ENCODE data around the gene TWIST1.

TWIST1 gene

DNA sequence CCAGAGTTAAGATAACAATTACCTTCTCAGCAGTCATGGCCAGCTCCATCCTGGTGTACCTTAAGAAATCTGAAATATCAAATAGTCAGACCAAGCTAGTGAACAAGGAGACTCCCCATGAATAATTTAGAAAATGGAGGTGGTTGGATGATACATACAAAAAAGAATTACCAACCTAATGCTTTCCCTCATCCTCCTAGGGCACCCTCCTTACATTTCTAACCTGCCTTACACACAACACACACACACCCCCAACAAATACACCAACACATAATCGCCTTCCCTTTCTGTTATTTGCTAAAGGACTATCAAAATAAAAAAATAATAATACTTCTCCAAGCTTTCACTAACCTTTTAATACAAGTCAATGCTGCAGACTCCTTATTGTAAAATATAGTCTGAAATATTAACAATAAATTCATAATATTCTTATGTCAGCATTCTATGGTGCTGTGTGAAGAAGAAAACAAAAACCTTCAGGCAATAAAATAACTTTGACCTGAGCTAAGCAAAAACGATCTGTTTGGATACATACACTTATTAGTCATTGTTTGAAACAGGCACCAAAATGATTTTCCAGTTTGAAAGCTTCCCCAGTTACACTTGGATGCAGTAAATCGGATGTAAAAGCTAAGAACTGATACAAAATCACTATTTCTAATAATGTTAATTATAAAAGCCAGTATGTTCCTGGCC lies 3.4 kb downstream of the TWIST1 start:
- DNase-seq (ENCODE audit: low read depth in 2 of 3, low spot score in 1 of 3) = no peak

DNA sequence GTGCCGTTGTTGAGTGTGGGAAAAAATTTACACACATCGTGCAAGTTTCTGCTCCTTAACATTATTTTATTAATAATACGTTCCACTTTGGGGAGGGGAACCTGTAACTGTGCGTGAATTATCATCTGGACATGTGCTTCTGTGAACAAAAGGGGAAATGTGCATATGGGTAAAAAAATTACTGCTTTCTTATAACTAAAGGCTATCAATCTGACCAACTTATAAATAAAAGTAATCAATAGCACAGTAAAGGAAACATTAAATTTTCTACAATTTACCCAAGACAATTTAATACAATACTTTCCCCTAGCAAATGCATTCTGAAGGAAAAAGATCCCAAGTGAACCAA lies 4.5 kb downstream of the TWIST1 start:
- no peak for DNase-seq (ENCODE audit: low read depth in 2 of 3, low spot score in 1 of 3)

DNA sequence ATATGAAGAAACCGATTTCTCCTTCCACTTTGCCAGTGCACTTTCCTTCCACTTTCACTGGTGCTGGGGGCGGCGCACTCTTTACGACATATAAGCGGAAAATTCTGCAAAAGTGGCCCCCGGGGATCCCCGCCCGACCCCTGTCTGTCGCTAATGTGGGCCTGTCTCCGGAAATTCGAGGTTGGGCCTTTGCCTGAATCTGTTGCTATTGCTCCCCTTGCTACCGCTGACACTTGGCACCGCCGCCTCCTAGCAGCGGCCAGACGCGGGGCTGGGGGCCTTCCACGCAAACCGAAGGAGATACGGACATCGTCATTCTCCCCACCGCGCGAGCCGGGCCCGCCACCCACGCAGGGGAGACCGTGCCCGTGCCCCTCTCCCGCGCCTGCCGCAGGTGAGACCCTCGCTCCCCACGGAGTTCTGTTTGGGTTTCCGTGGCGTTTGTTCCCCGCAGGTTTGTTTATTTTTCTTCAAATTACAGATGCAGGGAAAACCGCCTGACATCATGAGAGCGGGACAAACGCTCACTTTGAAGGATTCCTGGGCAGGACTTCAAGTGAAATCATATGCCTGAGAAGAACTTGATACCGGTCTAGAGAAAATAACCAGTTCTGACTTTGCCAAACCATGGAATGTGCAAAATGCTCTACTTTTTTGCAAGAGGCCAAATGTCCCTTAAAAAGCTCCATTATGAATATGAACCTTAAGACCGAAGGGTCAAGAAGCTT lies 5.0 kb downstream of the TWIST1 start:
- no peak for DNase-seq (ENCODE audit: low read depth in 2 of 3, low spot score in 1 of 3)

DNA sequence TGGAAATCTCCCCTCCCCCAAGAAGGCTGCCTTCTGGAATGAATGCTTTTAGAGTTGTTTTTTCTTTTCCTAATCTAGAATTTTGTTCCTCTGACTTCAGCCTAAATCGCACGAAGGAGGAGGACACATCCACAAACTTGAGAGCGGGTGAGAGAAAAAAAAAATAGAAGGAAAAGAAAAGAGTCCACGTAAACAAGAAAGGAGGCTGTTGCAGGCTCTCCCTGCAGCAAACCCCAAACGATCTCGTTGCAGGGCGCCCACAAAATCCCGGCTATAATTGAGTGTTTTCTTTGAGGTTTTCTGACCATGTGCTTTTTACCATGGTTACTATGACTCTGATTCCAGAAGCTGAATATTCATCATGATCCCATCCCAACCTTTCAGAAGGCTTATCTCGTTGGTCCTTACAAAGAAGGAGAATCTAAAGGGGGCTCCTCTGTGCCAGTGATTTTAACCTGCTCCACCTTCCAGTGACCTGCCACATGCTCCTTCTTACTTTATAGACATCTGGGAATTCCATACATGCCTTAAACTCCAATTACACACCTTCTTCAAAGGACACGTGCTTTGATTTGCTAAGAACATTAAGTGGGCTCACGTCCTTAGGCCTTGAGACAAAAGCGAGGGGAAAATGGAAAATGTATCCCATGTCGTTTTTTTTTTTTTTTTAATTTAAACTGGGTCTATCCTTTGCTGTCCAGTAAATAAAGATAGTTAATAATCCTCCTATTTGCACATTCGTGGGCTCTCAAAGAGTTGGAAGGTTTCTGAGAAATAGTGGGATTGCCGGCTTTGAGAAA lies 5.8 kb downstream of the TWIST1 start:
- no peak for DNase-seq (ENCODE audit: low read depth in 2 of 3, low spot score in 1 of 3)

DNA sequence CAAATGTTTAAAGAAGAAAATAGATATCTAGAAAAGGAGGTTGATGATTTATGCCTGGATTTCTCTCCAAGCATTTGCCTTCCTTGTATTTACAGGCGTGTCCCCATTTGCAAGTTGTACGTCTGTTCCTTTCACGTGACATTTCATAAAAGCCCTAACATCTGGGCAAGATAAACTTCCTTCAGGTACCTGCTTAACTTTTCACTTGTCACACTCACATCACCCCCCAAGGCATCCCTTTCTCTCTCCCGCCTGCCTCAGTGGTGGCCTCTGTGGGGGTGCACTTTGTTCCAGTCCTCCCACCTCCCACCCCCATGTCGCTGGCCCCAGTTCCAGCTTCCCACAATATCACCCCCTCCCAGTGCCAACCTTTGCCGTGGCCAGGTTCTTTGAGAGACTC lies 6.7 kb downstream of the TWIST1 start:
- no peak for DNase-seq (ENCODE audit: low read depth in 2 of 3, low spot score in 1 of 3)

DNA sequence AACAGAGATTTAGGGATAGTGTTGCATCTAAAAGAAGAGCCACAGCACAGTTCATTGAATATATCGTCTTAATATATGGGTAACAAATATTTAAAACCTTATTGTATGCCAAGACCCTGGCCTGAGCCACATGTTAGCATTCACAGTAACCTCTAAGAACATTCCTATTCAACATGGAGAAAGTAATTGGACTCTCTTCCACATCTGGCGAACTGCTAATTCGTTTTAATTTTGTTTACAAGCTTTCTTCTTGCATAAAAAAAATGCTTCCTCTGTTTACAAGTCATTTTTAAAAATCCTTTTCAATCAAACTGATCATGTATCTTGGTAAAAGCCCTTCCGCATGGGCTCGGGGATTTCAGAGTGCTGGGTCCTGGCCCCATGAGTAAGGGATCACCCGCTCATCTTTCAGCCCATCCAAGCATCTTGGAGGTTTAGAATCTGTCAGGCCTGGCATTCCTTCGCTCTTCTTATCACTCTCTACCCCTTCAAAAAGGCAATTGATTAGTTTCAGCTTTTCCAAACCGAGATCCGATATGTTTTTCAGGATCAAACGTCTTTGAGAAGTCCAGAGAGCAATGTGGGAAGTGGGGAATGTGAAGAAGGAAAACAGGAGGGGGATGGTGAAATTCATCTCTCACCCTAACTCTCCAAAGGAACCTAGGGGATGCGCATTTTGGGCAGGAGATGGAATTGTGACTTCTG lies 7.3 kb downstream of the TWIST1 start:
- DNase-seq (ENCODE audit: low read depth in 2 of 3, low spot score in 1 of 3) = no peak

DNA sequence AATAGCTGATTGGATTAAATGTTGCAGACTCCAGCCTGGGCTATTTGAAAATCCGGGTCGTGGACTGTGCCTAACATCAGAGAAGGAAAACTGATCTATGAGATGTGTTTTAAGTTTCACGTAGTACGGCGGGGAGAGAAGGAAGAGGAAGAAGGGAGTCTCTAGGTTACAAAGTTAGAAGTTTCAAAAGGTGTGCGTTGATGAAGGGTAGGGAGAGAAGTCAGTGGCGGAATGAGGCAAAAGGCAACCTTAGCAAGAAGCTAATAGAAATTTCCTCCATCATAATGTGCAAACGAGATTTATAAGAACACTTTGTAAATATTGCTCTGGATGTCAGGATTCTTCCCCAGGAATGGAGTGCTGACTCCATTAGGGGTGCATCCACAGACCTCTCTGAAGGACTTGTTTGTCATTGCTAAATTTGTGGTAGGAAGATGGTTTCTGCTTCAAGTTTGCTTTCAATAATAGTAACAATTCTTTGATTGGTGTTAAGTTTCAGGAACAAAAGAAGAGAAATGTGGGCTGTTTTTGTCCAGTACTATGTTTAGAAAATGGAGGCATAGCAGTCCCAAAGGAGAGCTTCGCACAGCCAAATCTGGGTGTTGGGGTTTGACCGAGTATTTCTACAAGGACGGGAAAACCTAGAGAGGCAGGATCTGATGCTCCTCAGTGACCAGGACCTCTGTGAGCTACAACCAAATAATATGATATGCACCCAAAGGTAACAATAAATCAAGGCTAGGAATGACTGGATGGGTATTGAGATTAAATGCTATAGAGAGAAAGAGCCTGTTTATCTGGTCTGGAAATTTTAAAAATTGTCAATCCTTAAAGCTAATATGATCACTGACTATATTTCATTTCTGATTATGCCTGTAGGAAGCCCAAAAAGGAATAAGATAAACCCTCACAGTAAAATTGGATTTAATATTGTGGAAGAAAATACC lies 8.2 kb downstream of the TWIST1 start:
- no peak for DNase-seq (ENCODE audit: low read depth in 2 of 3, low spot score in 1 of 3)

DNA sequence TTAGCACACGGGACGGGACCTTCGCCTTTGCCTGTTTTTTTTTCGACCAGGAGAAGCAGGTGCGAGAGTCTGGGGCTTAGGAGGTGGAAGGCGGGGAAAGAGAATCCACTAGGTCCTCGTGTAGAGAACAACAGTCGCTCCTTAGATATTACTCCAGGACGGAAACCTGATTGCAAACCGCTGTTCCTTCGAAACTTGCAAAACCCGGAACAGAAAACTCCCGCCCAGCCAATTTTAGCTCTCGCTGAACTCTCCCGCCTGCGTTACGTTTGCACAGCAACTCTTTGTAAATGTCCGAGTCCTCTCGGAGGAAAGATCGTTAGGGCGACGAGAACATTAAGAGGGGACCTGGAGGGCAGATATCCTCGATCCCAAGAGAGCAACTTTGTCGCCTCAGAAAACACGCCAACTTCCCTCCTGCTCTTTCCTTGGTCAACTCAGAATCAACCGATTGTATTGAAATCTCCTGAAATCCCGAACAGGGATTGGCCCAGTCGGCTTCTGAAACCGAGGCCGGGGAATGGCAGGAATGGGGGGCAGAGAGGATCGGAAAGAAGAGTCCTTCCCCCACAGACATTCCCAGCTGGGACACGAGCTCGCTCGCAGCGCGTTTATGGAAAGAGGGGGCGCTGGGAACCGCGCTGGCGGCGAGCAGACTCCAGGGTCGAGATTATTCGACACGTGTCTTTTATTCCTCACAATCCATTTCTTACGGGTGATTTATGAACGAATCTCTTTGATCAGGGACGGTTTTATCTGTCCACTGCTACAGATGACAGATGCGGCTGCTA lies 9.9 kb downstream of the TWIST1 start:
- no peak for DNase-seq (ENCODE audit: low read depth in 2 of 3, low spot score in 1 of 3)

DNA sequence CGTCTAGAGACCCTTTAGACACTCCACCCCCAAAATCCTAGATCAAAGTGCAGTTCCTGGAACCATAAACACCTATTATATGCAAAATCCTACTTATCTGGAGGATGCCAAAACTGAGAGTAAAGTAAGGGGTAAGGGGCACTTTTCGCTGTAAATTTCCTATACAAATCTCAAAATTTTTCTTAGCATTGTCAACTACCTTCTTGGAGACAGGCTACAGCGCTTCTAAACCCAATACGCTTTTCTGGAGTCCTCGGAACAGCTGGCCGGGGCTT lies 10.4 kb downstream of the TWIST1 start:
- DNase-seq (ENCODE audit: low read depth in 2 of 3, low spot score in 1 of 3) = no peak

DNA sequence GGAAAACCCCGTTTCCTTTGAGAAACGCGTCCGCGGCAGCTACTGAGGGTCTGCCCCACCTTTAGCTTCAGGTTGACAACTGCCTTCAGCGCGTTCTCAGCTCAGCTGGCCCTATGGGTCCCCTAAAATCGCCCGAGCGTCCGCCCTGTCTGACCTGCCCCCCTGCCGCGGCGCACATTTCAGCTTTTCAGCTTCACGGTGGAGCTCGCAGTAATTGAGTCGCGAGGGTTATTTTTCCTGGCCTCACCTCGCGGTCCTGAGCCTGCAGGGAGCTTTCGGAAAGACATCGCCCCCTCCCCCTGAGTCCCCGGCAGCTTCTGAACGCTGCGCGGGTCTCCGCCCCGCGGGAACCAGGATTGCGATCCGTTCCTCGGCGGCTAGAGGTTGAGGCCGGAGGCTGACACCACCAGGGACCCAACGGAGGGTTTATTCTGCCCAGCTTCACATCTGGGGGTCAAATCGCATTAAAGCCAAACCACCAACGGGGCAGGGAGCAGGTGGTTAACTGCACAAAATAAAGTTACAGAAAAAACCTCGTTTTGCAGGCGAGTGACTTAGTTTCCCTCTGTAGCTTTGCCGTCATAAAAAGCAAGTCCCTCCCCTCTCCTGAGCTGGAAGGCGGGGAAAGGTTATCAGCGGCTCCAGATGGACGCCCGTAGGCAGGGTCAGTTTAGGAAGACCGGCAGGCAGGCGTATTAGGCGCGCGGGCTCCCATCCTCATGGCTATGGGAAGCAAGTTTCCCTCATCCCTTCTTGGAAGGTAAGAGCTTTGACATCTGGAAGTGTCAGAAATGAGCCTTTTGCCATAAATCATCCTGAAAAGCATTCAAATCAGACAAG lies 11.0 kb downstream of the TWIST1 start:
- no peak for DNase-seq (ENCODE audit: low read depth in 2 of 3, low spot score in 1 of 3)

DNA sequence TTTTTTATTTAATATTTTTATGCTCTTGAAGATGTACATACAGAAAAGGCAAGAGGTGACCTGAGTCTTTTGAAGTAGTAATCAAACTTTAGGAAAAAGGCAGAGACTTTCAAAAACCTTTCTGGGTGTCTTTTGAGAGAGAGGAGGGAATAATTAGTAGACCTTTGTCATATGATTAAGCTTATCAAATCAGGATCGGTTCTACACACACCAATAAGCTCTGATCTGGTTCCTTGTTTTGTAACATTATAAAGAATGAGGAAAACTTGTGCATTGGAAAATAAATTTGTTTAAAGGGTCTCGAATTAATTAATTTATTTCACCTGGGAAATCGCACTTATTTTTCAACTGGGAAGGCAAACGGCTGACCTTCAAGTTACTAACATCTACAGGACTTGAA lies 11.9 kb downstream of the TWIST1 start:
- DNase-seq (ENCODE audit: low read depth in 2 of 3, low spot score in 1 of 3) = no peak

DNA sequence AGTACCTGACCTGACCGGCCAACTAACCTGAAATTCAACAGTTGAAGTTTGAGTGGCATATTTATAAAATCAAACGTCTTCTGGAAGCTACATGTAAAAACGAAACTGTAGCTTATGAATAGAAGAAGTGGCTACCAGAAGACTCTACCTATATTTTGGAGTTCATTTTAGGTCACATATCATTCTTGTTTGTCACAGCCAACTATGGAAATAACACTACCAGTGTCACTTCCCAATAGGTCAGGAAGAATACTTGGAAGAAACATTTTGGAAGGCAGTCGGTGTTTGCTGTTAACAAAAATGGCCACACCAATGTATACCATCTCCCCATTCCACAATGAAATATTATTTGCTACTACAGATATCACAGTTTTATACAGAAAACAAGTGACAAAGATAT lies 12.6 kb downstream of the TWIST1 start:
- no peak for DNase-seq (ENCODE audit: low read depth in 2 of 3, low spot score in 1 of 3)

DNA sequence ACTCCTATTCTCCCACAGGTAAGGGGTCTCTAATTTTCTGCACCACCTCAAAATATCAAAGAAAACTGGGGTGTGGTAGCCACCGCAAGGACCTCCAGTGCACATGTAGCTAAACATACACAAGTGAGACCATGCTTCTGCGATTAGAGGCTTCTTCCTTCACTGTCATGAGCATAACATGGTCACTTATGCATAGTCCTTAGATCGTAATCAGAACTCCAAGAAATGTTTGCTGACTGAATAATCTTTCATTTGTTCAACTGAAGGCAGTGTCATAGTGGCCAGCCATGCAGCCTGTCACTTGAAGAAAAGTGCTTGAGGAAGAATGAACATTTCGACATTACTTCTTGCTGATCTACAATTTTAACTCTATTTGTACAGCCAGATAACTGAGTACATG lies 14.6 kb downstream of the TWIST1 start:
- DNase-seq (ENCODE audit: low read depth in 2 of 3, low spot score in 1 of 3) = no peak

DNA sequence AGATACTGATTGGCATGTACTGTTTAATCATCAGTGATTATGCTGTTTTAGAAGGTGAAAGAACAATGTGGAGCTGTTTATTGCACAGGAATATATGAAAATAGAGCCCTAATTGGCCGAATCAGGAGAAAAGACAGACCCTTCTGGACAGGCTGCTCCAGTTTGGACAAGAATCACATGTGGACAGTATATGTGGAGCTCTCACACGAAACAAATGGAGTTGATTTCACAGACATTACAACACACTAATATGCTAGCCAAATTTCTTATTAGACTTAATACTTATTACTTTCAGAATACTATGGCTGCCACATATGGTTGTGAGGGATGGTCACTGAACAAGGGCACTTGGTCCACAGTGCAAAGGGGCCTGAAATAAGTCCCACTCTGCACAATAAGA lies 15.5 kb downstream of the TWIST1 start:
- DNase-seq (ENCODE audit: low read depth in 2 of 3, low spot score in 1 of 3) = no peak

DNA sequence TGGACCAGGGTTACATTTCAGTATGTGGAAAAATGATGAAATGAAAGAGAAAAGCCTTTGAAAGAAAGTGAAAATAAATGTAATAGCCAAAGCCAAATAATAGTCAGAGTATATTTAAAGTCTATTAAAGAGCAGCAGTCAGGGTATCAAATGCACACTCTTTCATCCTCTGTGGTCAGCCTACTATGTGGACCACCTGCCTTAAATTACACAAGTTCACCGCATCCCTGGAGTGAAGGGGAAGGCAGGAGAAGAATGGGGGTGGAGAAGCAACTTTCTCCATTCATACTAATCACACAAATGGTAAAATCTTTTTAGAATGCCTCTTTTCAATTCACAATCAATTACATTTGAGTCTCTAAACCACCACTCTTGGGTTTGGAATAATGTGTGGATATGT lies 16.0 kb downstream of the TWIST1 start:
- no peak for DNase-seq (ENCODE audit: low read depth in 2 of 3, low spot score in 1 of 3)

DNA sequence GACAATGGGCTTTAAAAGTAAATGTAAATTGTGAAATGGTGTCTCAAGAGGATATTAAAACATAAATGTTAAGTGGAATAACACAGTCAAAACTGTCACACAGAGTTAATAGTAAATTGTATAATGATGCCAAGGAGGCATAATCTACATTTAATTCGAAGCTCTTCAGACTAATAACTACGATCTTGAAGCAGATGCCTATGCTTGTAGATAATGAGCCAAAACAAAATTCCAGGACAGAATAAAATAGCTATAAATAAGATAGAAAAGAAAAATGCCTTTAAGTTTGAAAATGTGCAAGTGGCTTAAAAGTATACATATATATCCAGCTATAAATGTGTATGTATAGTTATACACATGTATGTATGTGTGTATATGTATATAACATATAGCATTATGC lies 17.5 kb downstream of the TWIST1 start:
- no peak for DNase-seq (ENCODE audit: low read depth in 2 of 3, low spot score in 1 of 3)

DNA sequence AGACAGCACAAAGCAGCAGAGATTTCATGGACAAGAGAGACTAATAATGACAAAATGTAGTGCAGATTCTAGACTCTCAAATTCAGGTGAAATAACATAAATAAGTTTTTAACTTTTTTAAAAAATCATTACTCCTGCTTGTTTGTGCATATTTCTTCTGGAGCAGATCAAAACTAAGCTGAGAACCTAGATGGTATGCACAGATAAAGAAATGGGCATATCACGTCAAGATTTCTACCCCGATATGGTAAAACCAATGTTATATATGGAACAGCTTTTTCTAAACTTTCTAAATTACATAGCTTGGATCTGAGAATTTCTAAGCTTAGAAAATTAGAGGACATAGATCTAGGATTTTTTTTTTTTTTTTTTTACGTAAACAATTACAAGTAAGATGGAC lies 18.2 kb downstream of the TWIST1 start:
- no peak for DNase-seq (ENCODE audit: low read depth in 2 of 3, low spot score in 1 of 3)

DNA sequence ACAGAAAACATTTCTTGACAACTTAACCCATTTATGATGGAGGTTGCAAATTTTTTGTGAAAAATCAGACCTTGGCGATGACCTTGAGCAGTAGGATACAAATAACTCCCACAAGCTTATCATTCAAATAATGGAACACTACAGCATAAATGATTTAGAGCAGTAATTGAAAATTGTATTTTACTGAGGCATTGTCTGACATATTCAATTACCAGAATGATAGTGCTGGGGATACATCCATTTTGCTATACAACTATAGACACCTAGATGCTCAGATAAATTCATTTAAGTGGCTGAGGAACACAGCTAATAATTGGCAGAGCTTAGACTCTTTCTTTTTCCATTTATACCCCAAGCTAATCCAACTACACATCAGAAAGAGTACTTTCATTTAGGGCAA lies 18.9 kb downstream of the TWIST1 start:
- no peak for DNase-seq (ENCODE audit: low read depth in 2 of 3, low spot score in 1 of 3)
